ENCODE data around the gene AUTS2.

Gene AUTS2

GRCh38 chr7:70696201-70696754 lies 1098.0 kb downstream of the AUTS2 start:
- DNase-seq = no peak

DNA sequence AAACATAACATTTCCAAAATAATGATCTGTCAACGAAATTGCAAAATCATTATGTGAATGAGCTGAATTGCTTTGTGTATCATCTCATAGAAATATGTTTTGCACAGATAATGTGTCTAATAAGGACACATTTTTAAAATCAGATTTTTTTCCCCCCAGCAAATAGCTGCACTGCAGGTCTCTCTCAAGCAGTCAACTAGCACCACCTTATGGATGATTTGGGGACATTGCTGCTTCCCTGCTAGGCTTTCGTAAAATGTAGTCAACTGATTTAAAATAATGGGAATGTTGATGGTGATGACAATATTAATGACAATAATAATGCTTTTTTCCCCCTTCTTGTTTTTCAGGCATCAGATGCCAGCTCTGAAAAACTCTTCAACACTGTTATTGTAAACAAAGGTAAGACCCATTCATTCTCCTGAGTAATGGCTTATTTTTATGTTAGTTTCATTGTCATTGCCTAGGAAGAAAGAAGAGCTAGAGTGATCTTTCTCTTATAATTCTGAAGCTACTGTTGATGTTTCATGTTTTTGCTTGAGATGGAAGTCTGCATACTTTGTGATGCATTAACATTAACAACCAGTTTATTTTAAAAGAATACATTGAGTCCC lies 1100.1 kb downstream of the AUTS2 start:
- no peak for DNase-seq

DNA sequence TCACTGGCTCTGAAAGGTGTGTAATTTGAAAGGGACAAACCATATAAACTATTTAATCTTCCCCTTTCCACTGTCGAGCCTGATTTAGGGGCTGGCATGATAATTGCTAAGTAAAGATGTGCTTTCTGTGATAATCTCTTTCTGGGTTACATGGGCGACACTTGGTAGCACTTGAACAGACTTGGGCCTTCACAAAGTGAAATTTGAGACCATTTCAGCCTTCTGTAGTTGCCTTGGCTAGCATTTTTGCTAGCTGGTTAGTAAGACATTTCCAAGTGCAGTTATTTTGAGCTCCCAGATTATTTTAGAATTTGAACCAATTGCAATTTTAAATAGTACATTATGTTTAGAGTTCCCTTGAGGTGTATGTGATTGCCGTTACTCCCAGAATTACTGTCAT lies 1101.0 kb downstream of the AUTS2 start:
- no peak for DNase-seq

DNA sequence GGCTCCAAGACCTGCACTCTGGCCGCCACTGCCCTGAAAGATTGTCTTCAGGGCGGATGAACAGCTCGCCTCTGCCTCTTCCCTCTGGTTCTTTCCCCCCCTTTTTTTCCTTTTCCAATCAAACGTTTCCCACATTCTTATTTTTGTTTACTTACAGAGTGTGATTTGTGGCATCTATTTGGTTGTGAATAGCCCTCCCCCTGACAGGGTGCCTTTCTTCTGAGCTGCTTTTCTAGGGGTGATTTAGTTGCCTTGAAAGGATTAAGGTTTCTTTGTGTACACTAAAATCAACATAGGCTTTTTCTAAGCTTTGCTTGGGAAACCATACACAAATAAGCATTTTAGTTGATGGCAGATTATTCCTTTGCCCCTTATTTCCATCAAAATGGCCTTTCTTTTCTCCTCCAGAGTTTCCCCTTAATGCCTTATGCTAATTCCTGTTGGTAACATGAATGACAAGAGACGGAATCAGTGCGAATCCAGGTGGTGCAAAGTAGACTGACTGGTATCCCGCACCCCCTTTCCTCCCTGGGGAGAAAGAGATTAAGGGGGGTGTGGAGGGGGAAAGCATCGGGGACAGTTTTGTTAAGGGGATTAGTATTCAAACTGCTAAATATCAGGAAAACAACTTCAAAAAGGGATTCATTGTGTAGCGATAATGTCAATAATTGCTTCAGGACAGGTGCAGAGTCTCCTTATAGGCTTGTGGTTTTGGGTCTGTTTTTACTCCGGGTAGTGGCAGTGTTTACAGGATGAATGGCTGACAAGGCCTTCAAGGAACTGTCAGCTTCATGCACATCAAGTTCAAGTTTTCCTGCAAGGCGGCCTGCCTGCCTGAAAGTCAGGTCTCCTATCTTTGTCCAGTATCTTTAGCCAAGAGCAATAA lies 1102.0 kb downstream of the AUTS2 start:
- no peak for DNase-seq

DNA sequence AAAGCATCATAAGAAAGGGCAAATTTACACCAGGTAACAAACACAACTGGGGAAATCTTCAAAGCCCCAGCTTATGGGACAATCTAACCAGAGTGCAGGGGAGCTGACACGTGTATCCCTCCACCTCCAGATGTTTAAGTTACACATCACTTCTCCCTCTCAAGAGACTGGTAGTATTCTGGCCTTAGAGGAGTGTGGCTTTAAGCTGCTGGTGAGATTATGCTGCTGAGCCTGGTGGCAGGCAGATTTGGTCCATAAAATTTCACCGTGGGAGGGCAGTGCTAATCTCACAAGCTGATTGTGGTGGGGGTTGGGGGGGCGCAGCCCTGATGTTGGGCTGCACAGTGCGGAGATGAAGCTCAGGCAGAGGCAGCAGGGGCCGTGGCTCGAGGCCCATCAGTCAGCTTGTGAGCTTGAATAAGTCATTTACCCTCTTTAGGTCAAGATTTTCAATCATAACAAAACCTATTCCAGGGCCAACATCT lies 1102.7 kb downstream of the AUTS2 start:
- DNase-seq = no peak

DNA sequence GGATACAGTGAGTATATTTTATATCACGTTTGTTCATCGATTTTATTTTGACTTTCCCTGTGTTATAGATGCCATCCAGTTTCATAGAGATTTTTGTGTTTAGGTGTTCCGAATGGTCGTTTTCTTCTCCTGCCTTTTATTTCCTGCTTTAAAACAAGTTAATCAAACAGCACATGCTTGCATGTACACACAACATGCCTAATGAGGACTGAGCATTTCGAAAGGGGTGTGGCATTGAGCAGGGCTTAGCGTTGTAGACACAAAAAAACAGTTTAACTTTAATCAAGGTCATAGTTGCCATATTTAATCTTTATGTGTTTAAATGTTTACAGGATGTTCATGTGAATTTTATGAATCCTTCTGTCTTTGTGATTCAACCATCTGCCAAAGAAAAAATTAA lies 1103.2 kb downstream of the AUTS2 start:
- no peak for DNase-seq

- no peak for DNase-seq
Measured at GRCh38 chr7:70701991-70702390, 1103.7 kb downstream of the AUTS2 start.

DNA sequence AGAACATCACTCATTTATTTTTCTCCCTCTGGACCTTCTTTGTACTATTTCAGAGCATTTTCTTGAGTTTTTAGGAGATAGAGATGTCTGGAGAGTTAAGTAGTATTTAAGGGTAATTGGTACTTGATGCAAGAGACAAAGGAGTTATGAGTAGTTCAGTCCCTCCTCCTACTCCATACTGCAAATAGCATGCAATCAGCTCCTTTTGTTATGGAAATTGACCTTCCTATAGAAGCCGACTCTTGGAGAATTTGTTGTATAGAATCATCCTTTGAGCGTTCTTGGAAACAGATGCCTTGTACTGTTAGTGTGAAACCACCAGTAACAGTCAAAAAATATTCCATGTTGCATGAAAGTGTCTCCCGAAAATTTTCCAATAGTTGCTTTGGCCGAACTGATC lies 1105.5 kb downstream of the AUTS2 start:
- no peak for DNase-seq

- DNase-seq = no peak
Measured at GRCh38 chr7:70704831-70705346, 1106.6 kb downstream of the AUTS2 start.

DNA sequence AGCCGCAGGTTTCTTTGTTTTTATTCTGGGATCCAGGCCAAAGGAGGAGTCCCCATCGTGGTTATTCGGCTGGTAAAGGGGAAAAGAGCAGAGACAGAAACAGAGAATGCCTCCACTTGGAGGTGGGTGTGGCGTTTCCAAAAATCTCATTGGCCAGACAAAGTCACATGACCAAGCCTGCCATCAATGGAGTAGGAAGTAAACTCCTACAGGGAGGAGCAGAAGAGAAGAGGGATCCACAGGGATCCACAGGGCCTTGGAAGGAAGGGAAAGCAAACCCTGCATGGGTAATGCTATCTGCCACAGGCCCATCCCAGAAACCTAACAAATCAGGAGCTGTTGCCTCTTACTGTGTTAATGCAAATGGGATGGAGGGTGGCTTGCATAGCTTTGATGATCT lies 1107.9 kb downstream of the AUTS2 start:
- no peak for DNase-seq

DNA sequence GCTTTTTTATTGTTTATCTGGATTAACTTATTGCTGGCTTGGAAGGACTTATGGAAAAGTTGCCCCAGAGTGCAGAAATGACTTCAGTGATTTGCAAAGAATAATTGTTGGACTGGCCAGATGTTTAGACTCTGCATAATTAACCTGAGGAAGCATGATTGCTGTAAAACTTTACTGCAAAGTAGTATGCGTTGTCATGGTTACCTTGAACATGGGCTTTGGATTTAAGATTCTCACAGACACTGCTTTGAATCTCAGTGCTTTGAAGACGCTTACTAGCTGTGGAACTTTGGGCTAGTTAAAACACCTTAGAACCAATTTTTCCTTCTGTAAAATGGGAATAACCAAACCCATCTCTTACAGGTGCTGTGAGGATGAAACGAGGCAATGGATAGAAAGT lies 1108.4 kb downstream of the AUTS2 start:
- no peak for DNase-seq

DNA sequence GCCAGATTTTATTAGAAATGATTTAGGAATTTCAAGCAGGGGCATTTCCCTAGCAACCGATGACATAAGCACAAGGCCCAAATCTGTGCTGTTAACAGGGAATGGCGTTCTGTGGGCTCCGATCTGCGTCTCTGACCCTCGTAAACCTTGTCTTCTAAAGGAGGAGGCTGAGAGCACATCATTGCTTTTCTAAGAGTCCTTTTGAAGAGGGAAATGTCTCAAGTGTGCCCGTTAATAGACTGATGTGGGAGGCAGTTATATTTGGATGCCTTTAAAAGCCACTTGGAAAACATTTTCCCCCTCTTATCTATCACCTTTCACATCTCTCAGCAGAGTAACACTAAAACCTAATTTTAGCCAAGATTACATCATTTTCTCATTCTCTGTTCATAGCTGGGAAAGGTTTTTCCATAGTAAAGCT lies 1109.6 kb downstream of the AUTS2 start:
- DNase-seq = no peak

- no peak for DNase-seq
Measured at GRCh38 chr7:70710011-70710480, 1111.8 kb downstream of the AUTS2 start.

- no peak for DNase-seq
Measured at GRCh38 chr7:70710651-70711050, 1112.4 kb downstream of the AUTS2 start.

- no peak for DNase-seq
Measured at GRCh38 chr7:70711452-70711851, 1113.2 kb downstream of the AUTS2 start.

DNA sequence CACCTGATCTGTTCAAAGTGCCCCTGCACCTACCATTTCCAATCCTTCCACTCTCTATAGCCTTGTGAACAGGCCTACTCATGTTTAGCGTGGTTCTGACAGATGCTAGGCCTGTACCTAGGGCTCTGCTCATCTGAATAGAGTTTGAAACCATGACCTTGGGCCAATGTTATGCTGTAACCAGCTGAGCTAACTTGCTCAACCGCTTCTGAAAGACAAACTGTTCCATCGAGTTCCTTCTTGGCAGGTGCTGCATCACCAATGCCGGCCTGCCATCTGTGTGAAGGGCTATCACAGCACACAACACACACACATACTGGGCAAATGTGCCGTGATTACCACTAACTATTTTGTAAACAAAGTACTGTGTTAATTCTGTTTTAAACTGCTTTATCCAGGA lies 1114.7 kb downstream of the AUTS2 start:
- DNase-seq = no peak

DNA sequence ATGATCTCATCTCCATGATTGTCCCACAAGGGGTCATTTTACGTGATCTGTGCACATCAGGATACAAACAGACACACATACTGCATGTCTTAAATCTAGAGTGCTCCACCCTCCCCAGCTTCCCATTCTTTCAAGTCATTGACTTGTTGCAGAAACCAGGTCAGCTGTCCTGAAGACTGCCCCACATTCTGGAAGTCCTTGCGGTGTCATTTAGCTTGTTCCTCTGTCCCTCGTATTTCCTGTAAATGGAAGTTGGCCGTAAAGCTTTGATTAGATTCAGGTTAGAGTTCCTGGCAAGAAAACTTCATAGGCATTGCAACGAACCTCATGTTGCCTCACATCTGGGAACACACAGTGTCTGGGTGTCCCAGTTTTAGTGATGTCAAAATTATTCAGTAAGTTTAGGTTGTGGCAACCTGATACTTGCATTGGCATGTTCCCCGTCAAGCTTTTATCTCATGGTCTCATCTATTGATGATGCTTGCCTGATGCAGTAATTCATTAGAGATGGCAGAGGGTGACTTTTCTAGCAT lies 1116.3 kb downstream of the AUTS2 start:
- no peak for DNase-seq

DNA sequence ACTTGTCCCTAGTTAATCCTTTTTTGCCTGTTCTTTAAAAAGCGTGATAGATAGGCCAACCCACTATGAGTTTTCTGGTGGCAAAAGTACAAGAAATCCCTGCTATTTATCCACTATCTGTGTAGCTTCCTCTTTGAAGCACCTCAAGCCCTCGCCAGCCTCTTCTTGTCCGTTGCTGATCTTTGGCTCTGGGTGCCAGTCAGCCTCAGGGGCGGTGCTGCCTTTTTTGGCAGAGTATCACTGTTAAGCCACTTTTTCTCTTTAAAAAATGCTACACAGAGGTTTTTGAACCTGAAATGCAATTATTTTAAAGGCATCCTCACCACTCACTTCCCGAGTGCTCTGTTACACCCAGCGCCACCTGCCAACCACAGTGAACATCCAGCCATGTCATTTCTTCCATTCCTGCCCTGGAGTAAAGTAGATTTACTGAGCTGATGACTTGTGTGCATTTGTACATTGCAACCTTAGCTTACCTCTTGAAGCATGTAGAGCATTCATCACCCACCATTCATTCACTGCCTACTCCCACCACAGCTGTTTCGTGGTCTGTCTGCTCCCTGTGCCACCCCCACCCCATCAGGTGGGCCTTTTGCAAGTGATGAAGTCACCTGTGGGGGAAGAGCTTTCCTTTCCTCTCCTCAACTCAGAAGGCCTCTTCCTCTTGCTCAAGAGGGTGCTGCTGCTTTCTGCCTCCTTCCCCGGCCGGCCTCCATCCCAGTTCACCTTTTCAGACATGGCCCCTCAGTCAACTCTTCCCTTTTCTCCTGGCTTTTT lies 1119.5 kb downstream of the AUTS2 start:
- DNase-seq = no peak

- no peak for DNase-seq
Measured at GRCh38 chr7:70719125-70719524, 1120.8 kb downstream of the AUTS2 start.

- DNase-seq = no peak
Measured at GRCh38 chr7:70720191-70720873, 1122.1 kb downstream of the AUTS2 start.

- DNase-seq = no peak
Measured at GRCh38 chr7:70721500-70721899, 1123.2 kb downstream of the AUTS2 start.

DNA sequence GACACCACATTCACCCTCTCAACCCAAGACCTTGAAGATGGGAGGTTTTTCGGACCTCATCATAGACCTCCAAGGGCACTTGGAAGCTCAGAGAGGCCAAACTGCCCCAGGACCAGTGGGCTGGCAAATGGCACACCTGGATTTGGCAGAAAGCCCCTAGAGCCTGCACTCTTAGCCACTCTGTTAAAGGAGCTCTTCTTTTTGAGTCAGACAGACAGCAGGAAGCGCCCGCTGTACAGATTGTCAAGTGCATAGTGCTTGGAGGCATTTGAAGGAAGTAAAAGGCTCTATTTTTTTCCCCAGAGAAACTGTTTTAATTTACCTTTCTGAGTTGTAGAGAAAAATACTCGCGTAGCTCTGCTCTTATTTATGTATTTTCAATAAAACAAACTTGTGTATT lies 1125.1 kb downstream of the AUTS2 start:
- DNase-seq = no peak

Data from activated CD8-positive, alpha-beta memory T cell treated with anti-CD3 and anti-CD28 coated beads, Interleukin-2, amount 50 U/mL, for 48 hours (primary cell).